Neural cell (in vitro differentiated cells): ENCODE data around the gene RSRP1.

Experiments used
- EZH2 ChIP-seq: fragments of 200-600, 300-800 bp; shearing (Covaris generic), sonication (generic); IDR thresholded peaks from 2 replicates; pipeline ENCODE4 v1.6.1; 2014; ENCODE audit warnings: antibody characterized with exemption, low read length, borderline replicate concordance, mild to moderate bottlenecking; ENCODE audit not compliant: insufficient read depth, poor library complexity, severe bottlenecking
- POLR2AphosphoS5 ChIP-seq: IDR thresholded peaks from 2 replicates; pipeline ENCODE4 v1.6.1; 2012
- SMC3 ChIP-seq: fragments of 450-650 bp; conservative IDR thresholded peaks from 2 replicates; pipeline ENCODE4 v1.6.1; 2014; ENCODE audit warnings: antibody characterized with exemption, mild to moderate bottlenecking, moderate library complexity; ENCODE audit not compliant: poor library complexity
- TAF1 ChIP-seq: IDR thresholded peaks from 2 replicates; pipeline ENCODE4 v1.6.1; 2012; ENCODE audit warnings: low read depth
- TF ChIP-seq, protein P1 (sequence below): fragments of 450-650 bp; IDR thresholded peaks from 2 replicates; pipeline ENCODE4 v1.5.1; 2014; ENCODE audit warnings: antibody characterized with exemption, mild to moderate bottlenecking, moderate library complexity; ENCODE audit not compliant: poor library complexity, severe bottlenecking
- TF ChIP-seq, protein P2 (sequence below): IDR thresholded peaks from 2 replicates; pipeline ENCODE4 v1.6.1; 2012; ENCODE audit warnings: borderline replicate concordance

DNA sequence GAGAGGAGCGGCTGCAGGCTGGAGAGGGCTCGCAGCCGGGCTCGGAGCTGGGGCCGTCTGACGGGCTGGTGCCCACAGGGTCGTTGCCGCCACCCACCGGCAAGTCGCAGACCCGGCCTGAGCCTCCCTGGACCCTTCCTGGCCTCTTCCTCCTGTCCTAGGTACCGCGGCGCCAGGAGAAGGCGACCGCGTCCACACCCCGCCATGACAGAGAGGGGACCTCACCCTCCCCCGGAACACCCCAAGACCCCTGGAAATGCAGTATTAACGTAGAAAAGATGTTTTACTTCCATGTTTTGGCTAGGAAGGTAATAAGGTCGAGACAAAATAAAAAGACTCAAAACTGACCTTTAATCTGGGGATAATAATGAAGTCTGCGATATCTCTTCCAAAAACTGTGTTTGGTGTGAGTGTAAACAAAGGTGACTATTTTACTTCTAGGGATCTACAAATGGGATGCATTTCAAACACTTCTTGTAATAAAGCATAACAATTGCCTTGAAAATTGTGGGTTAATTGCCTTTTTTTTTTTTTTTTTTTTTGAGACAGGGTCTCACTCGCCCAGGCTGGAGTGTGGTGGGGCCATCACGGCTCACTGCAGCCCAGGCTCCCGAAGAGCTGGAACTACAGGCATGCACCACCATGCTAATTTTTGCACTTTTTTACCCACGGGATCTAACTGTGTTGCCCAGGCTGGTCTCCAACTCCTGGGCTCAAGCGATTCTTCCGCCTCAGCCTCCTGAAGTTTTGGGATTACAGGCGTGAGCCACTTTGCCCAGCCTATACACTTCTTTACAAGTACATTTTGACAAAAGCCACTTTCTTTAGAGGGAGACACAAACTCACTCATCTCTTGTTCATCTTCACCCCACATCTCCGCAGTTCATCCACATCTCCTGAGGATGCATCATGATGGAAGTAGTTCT, 838 bp upstream of the RSRP1 start:
- TF ChIP-seq, protein P1, sequence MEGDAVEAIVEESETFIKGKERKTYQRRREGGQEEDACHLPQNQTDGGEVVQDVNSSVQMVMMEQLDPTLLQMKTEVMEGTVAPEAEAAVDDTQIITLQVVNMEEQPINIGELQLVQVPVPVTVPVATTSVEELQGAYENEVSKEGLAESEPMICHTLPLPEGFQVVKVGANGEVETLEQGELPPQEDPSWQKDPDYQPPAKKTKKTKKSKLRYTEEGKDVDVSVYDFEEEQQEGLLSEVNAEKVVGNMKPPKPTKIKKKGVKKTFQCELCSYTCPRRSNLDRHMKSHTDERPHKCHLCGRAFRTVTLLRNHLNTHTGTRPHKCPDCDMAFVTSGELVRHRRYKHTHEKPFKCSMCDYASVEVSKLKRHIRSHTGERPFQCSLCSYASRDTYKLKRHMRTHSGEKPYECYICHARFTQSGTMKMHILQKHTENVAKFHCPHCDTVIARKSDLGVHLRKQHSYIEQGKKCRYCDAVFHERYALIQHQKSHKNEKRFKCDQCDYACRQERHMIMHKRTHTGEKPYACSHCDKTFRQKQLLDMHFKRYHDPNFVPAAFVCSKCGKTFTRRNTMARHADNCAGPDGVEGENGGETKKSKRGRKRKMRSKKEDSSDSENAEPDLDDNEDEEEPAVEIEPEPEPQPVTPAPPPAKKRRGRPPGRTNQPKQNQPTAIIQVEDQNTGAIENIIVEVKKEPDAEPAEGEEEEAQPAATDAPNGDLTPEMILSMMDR = peak; percentile 44
- TF ChIP-seq EZH2 = no peak
- TF ChIP-seq POLR2AphosphoS5 = no peak
- TF ChIP-seq, protein P2, sequence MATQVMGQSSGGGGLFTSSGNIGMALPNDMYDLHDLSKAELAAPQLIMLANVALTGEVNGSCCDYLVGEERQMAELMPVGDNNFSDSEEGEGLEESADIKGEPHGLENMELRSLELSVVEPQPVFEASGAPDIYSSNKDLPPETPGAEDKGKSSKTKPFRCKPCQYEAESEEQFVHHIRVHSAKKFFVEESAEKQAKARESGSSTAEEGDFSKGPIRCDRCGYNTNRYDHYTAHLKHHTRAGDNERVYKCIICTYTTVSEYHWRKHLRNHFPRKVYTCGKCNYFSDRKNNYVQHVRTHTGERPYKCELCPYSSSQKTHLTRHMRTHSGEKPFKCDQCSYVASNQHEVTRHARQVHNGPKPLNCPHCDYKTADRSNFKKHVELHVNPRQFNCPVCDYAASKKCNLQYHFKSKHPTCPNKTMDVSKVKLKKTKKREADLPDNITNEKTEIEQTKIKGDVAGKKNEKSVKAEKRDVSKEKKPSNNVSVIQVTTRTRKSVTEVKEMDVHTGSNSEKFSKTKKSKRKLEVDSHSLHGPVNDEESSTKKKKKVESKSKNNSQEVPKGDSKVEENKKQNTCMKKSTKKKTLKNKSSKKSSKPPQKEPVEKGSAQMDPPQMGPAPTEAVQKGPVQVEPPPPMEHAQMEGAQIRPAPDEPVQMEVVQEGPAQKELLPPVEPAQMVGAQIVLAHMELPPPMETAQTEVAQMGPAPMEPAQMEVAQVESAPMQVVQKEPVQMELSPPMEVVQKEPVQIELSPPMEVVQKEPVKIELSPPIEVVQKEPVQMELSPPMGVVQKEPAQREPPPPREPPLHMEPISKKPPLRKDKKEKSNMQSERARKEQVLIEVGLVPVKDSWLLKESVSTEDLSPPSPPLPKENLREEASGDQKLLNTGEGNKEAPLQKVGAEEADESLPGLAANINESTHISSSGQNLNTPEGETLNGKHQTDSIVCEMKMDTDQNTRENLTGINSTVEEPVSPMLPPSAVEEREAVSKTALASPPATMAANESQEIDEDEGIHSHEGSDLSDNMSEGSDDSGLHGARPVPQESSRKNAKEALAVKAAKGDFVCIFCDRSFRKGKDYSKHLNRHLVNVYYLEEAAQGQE = no peak
- TF ChIP-seq SMC3 = peak; percentile 33
- no peak for TF ChIP-seq TAF1
